Measurements from ENCODE around the gene IL1F10. TPM values are rescaled to one million over a fixed set of nuclear protein-coding genes. Genes with fewer than 3 reads are reported as not detected.

Gene IL1F10
- polyA plus RNA-seq, 1 donor (not counting 4 experiments of a cell fraction or from before 2014, with no cell fraction given): 0.37 TPM

- TF ChIP-seq EZH2 (IDR thresholded peaks at IDR 0.05; ENCODE audit: low read length) (no peak), CTCF (optimal IDR thresholded peaks at IDR 0.05 in 1 of 3, IDR thresholded peaks at IDR 0.05 in 1 of 3, conservative IDR thresholded peaks at IDR 0.05 in 1 of 3; ENCODE audit: extremely low read depth in 1 of 3, insufficient read depth in 2 of 3, low read length in 3 of 3) (no peak)
- H3K79me2 ChIP-seq (ENCODE audit: control insufficient read depth, insufficient read depth, low read length): no peaks in the 10 kb centered on the region
- H3K9ac ChIP-seq (ENCODE audit: control insufficient read depth, extremely low read depth, insufficient read depth, low read length): peak overlapping the region; percentile 3
- H3K4me3 ChIP-seq (ENCODE audit: control insufficient read depth in 2 of 3, extremely low read depth in 1 of 3, insufficient read depth in 2 of 3, low read depth in 1 of 3, low read length in 3 of 3): peak overlapping the region in 1 of 3 experiments; percentile 10
- H3K9me3 ChIP-seq (ENCODE audit: control insufficient read depth, low read depth, low read length): no peaks in the 10 kb centered on the region
- peak overlapping the region; percentile 45 for H3K4me2 ChIP-seq (ENCODE audit: control insufficient read depth, extremely low read depth, insufficient read depth, low read depth, low read length)
- H3K27ac ChIP-seq (ENCODE audit: control insufficient read depth, insufficient read depth, low read length): peak overlapping the region; percentile 68
- H4K20me1 ChIP-seq (ENCODE audit: control insufficient read depth, extremely low read depth, insufficient read depth, low read length): no peaks in the 10 kb centered on the region
- H3K36me3 ChIP-seq (ENCODE audit: control insufficient read depth in 2 of 2, extremely low read depth in 1 of 2, insufficient read depth in 2 of 2, low read length in 2 of 2): no peaks in the 10 kb centered on the region
- H2AFZ ChIP-seq (ENCODE audit: control insufficient read depth, low read length): no peak overlapping the region
- DNase-seq (ENCODE audit: low read depth, low spot score) (no peak), FAIRE-seq (peak; percentile 71)
- H3K4me1 ChIP-seq (ENCODE audit: control insufficient read depth, extremely low read depth, insufficient read depth, low read length): peaks cover 78% of the 10 kb centered on the region
- H3K9me1 ChIP-seq (ENCODE audit: control insufficient read depth, extremely low read depth, insufficient read depth, low read length): no peaks in the 10 kb centered on the region
- no peaks in the 10 kb centered on the region for H3K27me3 ChIP-seq (ENCODE audit: control insufficient read depth, extremely low read depth, insufficient read depth, low read length)
- dilution Hi-C loops (cut with MboI; ENCODE audit: extremely low pct_ligation_motif_present, low sequenced_read_pairs): no loop called here
These were observed 5.6 kb downstream of the IL1F10 start for GRCh38 chr2:113073325-113073834.

DNA sequence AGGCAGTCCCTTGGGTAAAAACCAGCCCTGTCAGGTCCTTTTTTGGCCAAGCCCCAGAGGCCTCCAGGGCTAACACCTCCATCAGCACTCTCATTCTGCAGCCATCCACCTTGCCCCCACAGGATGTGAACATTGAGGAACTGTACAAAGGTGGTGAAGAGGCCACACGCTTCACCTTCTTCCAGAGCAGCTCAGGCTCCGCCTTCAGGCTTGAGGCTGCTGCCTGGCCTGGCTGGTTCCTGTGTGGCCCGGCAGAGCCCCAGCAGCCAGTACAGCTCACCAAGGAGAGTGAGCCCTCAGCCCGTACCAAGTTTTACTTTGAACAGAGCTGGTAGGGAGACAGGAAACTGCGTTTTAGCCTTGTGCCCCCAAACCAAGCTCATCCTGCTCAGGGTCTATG, 7.3 kb downstream of the IL1F10 start:
- H3K4me1 ChIP-seq (ENCODE audit: control insufficient read depth, extremely low read depth, insufficient read depth, low read length): peaks cover 77% of the 10 kb centered on the region

More for the DNA sequence above, 7.3 kb downstream of the IL1F10 start:
- no peaks in the 10 kb centered on the region for H3K9me1 ChIP-seq (ENCODE audit: control insufficient read depth, extremely low read depth, insufficient read depth, low read length)
- H3K9me3 ChIP-seq (ENCODE audit: control insufficient read depth, low read depth, low read length): no peaks in the 10 kb centered on the region
- DNase-seq (ENCODE audit: low read depth, low spot score) (no peak), FAIRE-seq (no peak)
- dilution Hi-C loops (cut with MboI; ENCODE audit: extremely low pct_ligation_motif_present, low sequenced_read_pairs): no loop called here
- no peak overlapping the region for H2AFZ ChIP-seq (ENCODE audit: control insufficient read depth, low read length)
- no peaks in the 10 kb centered on the region for H3K79me2 ChIP-seq (ENCODE audit: control insufficient read depth, insufficient read depth, low read length)
- H3K9ac ChIP-seq (ENCODE audit: control insufficient read depth, extremely low read depth, insufficient read depth, low read length): no peak overlapping the region
- H3K27ac ChIP-seq (ENCODE audit: control insufficient read depth, insufficient read depth, low read length): no peak overlapping the region
- H4K20me1 ChIP-seq (ENCODE audit: control insufficient read depth, extremely low read depth, insufficient read depth, low read length): no peaks in the 10 kb centered on the region
- no peaks in the 10 kb centered on the region for H3K27me3 ChIP-seq (ENCODE audit: control insufficient read depth, extremely low read depth, insufficient read depth, low read length)
- H3K36me3 ChIP-seq (ENCODE audit: control insufficient read depth in 2 of 2, extremely low read depth in 1 of 2, insufficient read depth in 2 of 2, low read length in 2 of 2): no peaks in the 10 kb centered on the region
- H3K4me2 ChIP-seq (ENCODE audit: control insufficient read depth, extremely low read depth, insufficient read depth, low read depth, low read length): no peak overlapping the region
- TF ChIP-seq CTCF (optimal IDR thresholded peaks at IDR 0.05 in 1 of 3, IDR thresholded peaks at IDR 0.05 in 1 of 3, conservative IDR thresholded peaks at IDR 0.05 in 1 of 3; ENCODE audit: extremely low read depth in 1 of 3, insufficient read depth in 2 of 3, low read length in 3 of 3): no peak
- TF ChIP-seq EZH2 (IDR thresholded peaks at IDR 0.05; ENCODE audit: low read length): no peak
- H3K4me3 ChIP-seq (ENCODE audit: control insufficient read depth in 2 of 3, extremely low read depth in 1 of 3, insufficient read depth in 2 of 3, low read depth in 1 of 3, low read length in 3 of 3): no peak overlapping the region

All from keratinocyte (primary cell).